H1 (cell line): Measurements from ENCODE around the gene LPP.

Experiments used
- ASH2L ChIP-seq: fragments of 200-600, 300-600 bp; sonication (generic); IDR thresholded peaks from one replicate; pipeline ENCODE4 v1.7.1; 2017; ENCODE audit warnings: low read length
- RFX5 ChIP-seq: IDR thresholded peaks from 2 replicates; pipeline ENCODE4 v1.6.1; 2011; ENCODE audit warnings: low read depth, low read length, improper control_type of control experiment, borderline replicate concordance
- TF ChIP-seq, protein P1 (sequence below), 3 experiments: IDR thresholded peaks; 1 replicate in 2 of 3; 2 replicates in 1 of 3; pipeline versions ENCODE4 v1.5.1 to v1.6.1; 2011; ENCODE audit warnings: low read length in 3 of 3, mild to moderate bottlenecking in 3 of 3, inconsistent platforms in 2 of 3, low read depth in 1 of 3, moderate library complexity in 1 of 3; ENCODE audit not compliant: insufficient read depth in 1 of 3; ENCODE audit errors: control extremely low read depth in 1 of 3
- TF ChIP-seq, protein P2 (sequence below): IDR thresholded peaks from 2 replicates; pipeline ENCODE4 v1.6.1; 2011; ENCODE audit warnings: low read depth, mild to moderate bottlenecking, low read length; ENCODE audit not compliant: insufficient read depth

DNA sequence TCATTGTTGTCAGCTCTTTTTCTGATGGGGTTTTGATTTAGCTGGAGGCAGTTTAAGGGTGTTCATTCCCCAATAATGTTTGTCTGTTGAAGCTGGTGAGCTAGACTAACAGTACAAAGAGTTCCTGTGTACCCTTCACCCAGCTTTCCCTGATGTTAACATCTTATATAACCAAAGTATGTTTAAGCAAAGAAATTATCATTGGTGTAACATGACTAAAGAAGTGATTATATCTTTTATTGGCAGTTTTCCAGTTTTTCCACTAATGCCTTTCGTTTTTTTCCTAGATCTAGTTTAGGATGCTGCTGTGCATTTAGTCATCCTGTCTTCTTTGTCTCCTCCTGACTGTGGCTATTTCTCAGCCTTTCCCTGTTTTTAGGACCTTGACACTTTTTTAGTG, 165.6 kb downstream of the LPP start:
- TF ChIP-seq, protein P1, sequence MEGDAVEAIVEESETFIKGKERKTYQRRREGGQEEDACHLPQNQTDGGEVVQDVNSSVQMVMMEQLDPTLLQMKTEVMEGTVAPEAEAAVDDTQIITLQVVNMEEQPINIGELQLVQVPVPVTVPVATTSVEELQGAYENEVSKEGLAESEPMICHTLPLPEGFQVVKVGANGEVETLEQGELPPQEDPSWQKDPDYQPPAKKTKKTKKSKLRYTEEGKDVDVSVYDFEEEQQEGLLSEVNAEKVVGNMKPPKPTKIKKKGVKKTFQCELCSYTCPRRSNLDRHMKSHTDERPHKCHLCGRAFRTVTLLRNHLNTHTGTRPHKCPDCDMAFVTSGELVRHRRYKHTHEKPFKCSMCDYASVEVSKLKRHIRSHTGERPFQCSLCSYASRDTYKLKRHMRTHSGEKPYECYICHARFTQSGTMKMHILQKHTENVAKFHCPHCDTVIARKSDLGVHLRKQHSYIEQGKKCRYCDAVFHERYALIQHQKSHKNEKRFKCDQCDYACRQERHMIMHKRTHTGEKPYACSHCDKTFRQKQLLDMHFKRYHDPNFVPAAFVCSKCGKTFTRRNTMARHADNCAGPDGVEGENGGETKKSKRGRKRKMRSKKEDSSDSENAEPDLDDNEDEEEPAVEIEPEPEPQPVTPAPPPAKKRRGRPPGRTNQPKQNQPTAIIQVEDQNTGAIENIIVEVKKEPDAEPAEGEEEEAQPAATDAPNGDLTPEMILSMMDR (IDR thresholded peaks at IDR 0.05; ENCODE audit: control extremely low read depth in 1 of 3, insufficient read depth in 1 of 3, low read depth in 1 of 3, low read length in 3 of 3): no peak
- no peak for TF ChIP-seq RFX5
- no peak for TF ChIP-seq ASH2L
- TF ChIP-seq, protein P2, sequence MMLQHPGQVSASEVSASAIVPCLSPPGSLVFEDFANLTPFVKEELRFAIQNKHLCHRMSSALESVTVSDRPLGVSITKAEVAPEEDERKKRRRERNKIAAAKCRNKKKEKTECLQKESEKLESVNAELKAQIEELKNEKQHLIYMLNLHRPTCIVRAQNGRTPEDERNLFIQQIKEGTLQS: no peak
